Suprapubic skin (tissue), 4 donors: Measurements from ENCODE around the gene ULK4. TPM values are rescaled to one million over a fixed set of nuclear protein-coding genes. Genes with fewer than 3 reads are reported as not detected.

Experiments used
- DNase-seq, 2 donors: peaks; one replicate each; pipeline ENCODE4 v3.0.0-alpha.2; 2019; ENCODE audit warnings: low spot score in 2 of 2
- H3K27ac ChIP-seq: fragments of 200-600 bp; sonication (generic); one replicate; pipeline ENCODE4 v1.5.1; 2019
- H3K27me3 ChIP-seq: fragments of 200-600 bp; sonication (generic); one replicate; pipeline ENCODE4 v1.5.1; 2019
- H3K36me3 ChIP-seq: fragments of 200-600 bp; sonication (generic); one replicate; pipeline ENCODE4 v1.5.1; 2019
- H3K4me1 ChIP-seq: fragments of 200-600 bp; sonication (generic); one replicate; pipeline ENCODE4 v1.5.1; 2019
- H3K4me3 ChIP-seq: fragments of 200-600 bp; sonication (generic); one replicate; pipeline ENCODE4 v1.5.1; 2019; ENCODE audit warnings: mild to moderate bottlenecking
- H3K9me3 ChIP-seq: fragments of 200-600 bp; sonication (generic); one replicate; pipeline ENCODE4 v1.5.1; 2019
- CTCF ChIP-seq, 2 donors: fragments of 200-600 bp in 1 of 2; fragments of 450-650 bp in 1 of 2; sonication (generic) in 1 of 2; IDR thresholded peaks; one replicate each; pipeline ENCODE4 v1.5.1; 2016 to 2019; ENCODE audit warnings: antibody characterized with exemption in 2 of 2, mild to moderate bottlenecking in 1 of 2, moderate library complexity in 1 of 2
- EP300 ChIP-seq: sonication (generic); formaldehyde crosslinking; IDR thresholded peaks from one replicate; pipeline ENCODE4 v1.6.1; 2017; ENCODE audit warnings: antibody characterized with exemption
- POLR2A ChIP-seq, 2 donors: fragments of 450-650 bp; IDR thresholded peaks; one replicate each; pipeline ENCODE4 v1.6.1; 2017; ENCODE audit warnings: antibody characterized with exemption in 2 of 2, mild to moderate bottlenecking in 2 of 2, moderate library complexity in 2 of 2
- POLR2AphosphoS5 ChIP-seq, 3 donors: sonication (generic); formaldehyde crosslinking; IDR thresholded peaks; one replicate each; pipeline ENCODE4 v1.6.1; 2017; ENCODE audit warnings: antibody characterized with exemption in 3 of 3
- WGBS: methylation state at CpG from one replicate; pipeline ENCODE4 v1.1.5; 2018; 5-methylcytosine and 5-hydroxymethylcytosine counted together
- total RNA-seq, 4 donors: library from RNA; depleted of rRNA; stranded (reverse); fragments of >200 nt; gene quantifications; one replicate each; pipeline ENCODE4 v1.1.0, GENCODE V29; 2016

The ULK4 gene
- total RNA-seq, 4 donors from 2014 or later = 11.7 to 21.7 (median 16.6) TPM

GRCh38 chr3:41222501-41222900, 739.4 kb downstream of the ULK4 start:
- no peak for DNase-seq
- H3K9me3 ChIP-seq = no peaks in the 10 kb centered on the region
- H3K36me3 ChIP-seq = peaks cover 37% of the 10 kb centered on the region
- H3K27ac ChIP-seq = no peak overlapping the region
- no peak overlapping the region for H3K4me3 ChIP-seq
- no peak for TF ChIP-seq POLR2A (IDR thresholded peaks at IDR 0.05)
- TF ChIP-seq EP300 = no peak
- no peak for TF ChIP-seq CTCF (IDR thresholded peaks at IDR 0.05)
- no peak for TF ChIP-seq POLR2AphosphoS5 (IDR thresholded peaks at IDR 0.05)
- no peaks in the 10 kb centered on the region for H3K27me3 ChIP-seq
- H3K4me1 ChIP-seq = peaks cover 52% of the 10 kb centered on the region
- WGBS = 67% methylated on average over 3 of the region's 3 CpGs

DNA sequence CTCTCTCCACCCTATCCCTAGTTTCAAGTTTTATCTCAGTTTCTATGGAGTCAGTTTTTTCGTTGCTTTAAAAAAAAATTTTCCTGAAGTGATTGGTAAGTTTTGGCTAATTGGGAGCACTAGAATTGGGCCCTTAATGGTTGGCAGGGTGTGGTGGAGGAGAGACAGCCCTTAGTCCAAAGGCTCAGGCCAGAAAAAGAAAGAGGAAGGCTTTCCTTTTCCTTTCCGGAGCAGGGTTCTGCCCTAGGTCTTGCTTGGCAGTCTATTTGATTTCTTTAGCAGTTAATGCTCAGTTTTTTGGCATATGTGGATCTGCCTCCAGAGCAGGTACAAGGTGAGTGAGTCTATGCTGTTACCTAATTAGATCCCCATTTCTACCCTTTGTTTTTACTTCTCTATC, 739.9 kb downstream of the ULK4 start:
- TF ChIP-seq CTCF (IDR thresholded peaks at IDR 0.05) (no peak), EP300 (no peak), POLR2AphosphoS5 (IDR thresholded peaks at IDR 0.05) (no peak), POLR2A (IDR thresholded peaks at IDR 0.05) (no peak)
- DNase-seq = no peak
- peaks cover 57% of the 10 kb centered on the region for H3K4me1 ChIP-seq
- H3K27me3 ChIP-seq = no peaks in the 10 kb centered on the region
- H3K36me3 ChIP-seq = peaks cover 32% of the 10 kb centered on the region
- H3K4me3 ChIP-seq = no peak overlapping the region
- H3K9me3 ChIP-seq = no peaks in the 10 kb centered on the region
- WGBS = 32% methylated on average over 2 of the region's 2 CpGs
- no peak overlapping the region for H3K27ac ChIP-seq

DNA sequence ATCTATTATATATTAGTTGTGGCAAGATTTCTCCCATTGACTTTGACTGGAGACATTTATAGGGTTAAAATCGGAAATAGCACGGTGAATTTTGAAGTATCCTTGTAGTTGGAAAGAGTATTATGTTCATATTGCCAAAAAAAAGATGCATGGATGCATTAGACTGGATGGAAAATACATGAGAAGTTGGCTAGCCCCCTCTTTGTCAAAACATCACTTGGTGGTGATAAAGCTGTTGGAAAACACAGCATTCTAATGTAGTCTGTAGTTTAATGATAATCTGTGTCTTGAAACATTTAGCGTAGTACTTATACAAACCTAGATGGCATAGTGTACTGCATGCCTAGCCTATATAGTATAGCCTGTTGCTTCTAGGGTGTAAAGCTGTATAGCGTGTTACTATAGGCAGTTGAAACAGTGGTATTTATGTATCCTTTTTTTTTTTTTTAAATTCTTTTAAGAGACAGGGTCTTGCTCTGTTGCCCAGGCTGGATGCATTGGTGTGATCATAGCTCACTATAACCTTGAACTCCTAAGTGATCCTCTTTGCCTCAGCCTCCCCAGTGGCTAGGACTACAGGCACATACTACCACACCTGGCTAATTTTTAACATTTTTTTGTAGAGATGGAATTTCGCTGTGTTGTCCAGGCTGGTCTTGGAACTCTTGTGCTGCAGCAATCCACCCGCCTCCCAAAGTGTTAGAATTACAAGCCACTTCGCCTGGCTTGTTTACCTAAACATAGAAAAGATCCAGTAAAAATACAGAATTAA, 740.8 kb downstream of the ULK4 start:
- 74% methylated on average over 7 of the region's 7 CpGs for WGBS
- H3K27ac ChIP-seq = no peak overlapping the region

DNA sequence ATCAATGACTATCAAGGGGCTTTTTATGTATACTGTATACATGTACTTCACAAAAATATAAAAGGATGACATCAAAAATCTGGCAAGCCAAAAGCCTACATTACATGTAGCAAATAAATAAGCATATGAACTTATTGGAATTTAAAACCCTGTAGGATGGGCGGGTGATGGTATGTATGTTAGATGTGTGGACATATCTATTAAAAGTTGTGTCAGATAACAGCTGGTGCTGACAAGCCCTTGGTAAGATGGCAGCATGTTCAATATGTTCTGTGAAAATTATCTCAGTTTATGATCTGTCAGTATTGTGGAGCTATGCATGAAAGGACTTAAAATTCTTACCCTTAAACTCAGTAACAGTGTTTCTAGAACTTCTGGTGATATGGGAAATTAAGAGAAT, 742.5 kb downstream of the ULK4 start:
- no peaks in the 10 kb centered on the region for H3K9me3 ChIP-seq

More for the DNA sequence above, 740.8 kb downstream of the ULK4 start:
- TF ChIP-seq EP300 = no peak
- no peak for TF ChIP-seq POLR2AphosphoS5 (IDR thresholded peaks at IDR 0.05)
- no peak for TF ChIP-seq POLR2A (IDR thresholded peaks at IDR 0.05)
- TF ChIP-seq CTCF (IDR thresholded peaks at IDR 0.05) = no peak
- Histone ChIP-seq H3K4me3 (no peak overlapping the region), H3K27me3 (no peaks in the 10 kb centered on the region), H3K4me1 (peaks cover 66% of the 10 kb centered on the region), H3K36me3 (peaks cover 22% of the 10 kb centered on the region), H3K9me3 (no peaks in the 10 kb centered on the region)
- DNase-seq = no peak

More for the DNA sequence above, 742.5 kb downstream of the ULK4 start:
- WGBS = 94% methylated on average over 1 of the region's 1 CpG
- peaks cover 80% of the 10 kb centered on the region for H3K4me1 ChIP-seq
- H3K4me3 ChIP-seq = no peak overlapping the region
- H3K27ac ChIP-seq = no peak overlapping the region
- peaks cover 6% of the 10 kb centered on the region for H3K36me3 ChIP-seq
- TF ChIP-seq POLR2AphosphoS5 (IDR thresholded peaks at IDR 0.05) (no peak), EP300 (no peak), POLR2A (IDR thresholded peaks at IDR 0.05) (no peak), CTCF (IDR thresholded peaks at IDR 0.05) (no peak)
- no peak for DNase-seq
- no peaks in the 10 kb centered on the region for H3K27me3 ChIP-seq
